NAMALWA (cell line): ENCODE data around the gene EPHA6.
"Not testable (repeated sequence)": the region's sequence is repeated elsewhere in the genome, so short reads cannot be mapped to it uniquely, and the experiment has no call there.

Experiments
- DNase-seq: peaks from one replicate; pipeline ENCODE4 v3.0.0-alpha.2; 2015; ENCODE audit warnings: low spot score

Gene EPHA6

GRCh38 chr3:96915445-96915844 is 101.1 kb downstream of the EPHA6 start:
- no peak for DNase-seq

- DNase-seq = no peak
Measured at GRCh38 chr3:96931119-96931862, 116.9 kb downstream of the EPHA6 start.

DNA sequence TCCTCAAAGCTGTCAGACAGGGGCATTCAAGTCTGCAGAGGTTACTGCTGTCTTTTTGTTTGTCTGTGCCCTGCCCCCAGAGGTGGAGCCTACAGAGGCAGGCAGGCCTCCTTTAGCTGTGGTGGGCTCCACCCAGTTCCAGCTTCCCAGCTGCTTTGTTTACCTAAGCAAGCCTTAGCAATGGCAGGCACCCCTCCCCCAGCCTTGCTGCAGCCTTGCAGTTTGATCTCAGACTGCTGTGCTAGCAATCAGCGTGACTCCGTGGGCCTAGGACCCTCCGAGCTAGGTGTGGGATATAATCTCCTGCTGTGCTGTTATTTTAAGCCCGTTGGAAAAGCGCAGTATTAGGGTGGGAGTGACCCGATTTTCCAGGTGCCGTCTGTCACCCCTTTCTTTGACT is 127.7 kb downstream of the EPHA6 start:
- not testable (repeated sequence) for DNase-seq

- no peak for DNase-seq
Measured at GRCh38 chr3:96958856-96959255, 144.5 kb downstream of the EPHA6 start.

DNA sequence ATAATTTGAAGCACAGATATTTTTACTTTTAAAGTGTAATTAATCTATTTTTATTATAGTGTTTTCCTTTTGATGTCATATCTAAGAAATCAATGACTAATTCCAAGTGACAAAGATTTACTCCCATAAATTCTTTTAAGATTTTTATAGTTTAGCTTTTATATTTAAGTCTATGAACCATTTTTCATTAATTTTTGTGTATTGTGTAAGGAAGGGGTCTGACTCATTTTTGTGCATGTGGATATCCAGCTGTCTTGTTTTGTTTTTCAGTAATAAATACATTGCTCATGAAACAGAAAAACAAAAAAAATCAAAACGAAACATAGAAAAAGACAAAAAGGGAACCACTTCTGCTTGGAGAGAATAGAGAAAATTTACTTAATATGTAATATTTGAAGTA is 145.1 kb downstream of the EPHA6 start:
- DNase-seq = no peak

- DNase-seq = no peak
Measured at GRCh38 chr3:96959901-96960641, 145.7 kb downstream of the EPHA6 start.

DNA sequence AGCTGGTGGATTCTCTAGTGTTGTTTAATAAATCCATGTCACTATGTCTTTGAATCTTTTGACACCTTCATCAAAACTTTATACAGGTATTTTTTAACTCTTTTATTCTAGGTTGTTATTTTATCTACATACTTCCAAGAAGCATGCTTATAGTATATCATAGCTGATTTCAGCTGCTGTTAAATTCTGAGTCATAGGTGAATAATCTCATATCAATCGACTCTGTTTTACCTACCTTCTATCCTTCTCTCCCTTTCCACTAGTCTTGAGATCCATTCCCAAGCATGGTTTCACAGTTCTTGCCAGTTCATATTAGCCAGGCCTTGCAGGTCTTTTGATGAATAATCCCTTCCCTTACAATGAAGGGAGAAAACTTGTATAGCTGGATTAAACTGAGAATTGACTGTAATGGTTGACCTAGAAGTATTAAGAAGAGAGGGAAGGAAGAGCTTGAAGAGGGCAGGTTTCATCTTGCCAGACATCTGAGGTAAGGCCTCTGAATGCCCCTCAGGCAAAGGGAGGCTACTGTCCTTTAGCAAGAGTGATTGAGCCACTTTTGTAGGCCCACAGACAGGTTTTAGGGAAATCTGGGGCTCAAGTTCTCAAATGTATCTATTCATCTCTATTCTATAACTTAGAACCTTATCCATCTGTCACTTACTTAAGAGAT is 146.4 kb downstream of the EPHA6 start:
- no peak for DNase-seq

DNA sequence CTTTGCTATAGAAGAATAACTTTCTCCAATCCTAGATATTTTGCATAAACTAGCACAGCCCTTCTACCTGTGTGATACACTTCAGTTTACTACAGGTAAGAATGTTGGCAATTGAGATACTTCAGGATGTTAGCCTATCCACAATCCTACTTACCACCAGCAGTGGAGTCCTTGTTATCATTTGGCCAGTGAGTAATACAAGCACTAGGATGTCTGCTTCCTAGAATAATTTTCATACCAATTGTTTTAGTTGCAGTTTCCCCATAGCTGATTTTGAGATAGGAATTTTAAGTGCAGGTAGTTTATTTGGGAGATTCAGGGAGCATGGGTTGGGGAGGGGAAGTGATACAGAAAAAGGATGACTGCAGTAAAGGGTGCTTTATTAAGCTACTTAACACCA is 147.2 kb downstream of the EPHA6 start:
- DNase-seq = no peak

GRCh38 chr3:96966181-96966929 is 152.0 kb downstream of the EPHA6 start:
- no peak for DNase-seq

DNA sequence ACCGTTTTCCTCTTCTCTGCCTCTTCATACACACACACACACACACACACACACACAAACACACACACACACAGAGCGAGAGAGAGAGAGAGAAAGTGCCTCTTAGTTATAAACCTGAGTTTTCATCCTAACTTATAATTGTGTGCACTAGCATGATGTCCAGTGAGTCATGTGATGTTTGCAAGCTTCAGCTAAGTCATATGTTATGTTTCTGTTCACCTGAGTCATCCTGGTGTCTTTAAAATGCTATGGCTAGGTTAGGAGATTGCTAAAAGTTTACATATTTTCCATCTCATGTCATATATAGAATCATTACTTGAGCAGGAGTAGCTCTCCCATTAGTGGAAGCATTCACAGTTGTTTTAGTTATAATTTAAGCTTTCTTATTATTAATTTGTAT is 155.8 kb downstream of the EPHA6 start:
- no peak for DNase-seq

GRCh38 chr3:96977671-96978070 is 163.3 kb downstream of the EPHA6 start:
- DNase-seq = no peak

DNA sequence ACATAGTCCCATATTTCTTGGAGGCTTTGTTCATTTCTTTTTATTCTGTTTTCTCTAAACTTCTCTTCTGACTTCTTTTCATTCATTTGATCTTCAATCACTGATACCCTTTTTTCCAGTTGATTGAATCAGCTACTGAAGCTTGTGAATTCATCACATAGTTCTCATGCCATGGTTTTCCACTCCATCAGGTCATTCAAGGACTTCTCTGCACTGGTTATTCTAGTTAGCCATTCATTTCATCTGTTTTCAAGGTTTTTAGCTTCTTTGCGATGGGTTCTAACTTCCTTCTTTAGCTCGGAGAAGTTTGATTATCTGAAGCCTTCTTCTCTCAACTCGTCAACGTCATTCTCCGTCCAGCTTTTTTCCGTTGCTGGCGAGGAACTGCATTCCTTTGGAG is 169.3 kb downstream of the EPHA6 start:
- DNase-seq = not testable (repeated sequence)

GRCh38 chr3:96986241-96986640 is 171.8 kb downstream of the EPHA6 start:
- DNase-seq = no peak

- DNase-seq = no peak
Measured at GRCh38 chr3:96991231-96991630, 176.8 kb downstream of the EPHA6 start.

- no peak for DNase-seq
Measured at GRCh38 chr3:96991800-96992365, 177.5 kb downstream of the EPHA6 start.

DNA sequence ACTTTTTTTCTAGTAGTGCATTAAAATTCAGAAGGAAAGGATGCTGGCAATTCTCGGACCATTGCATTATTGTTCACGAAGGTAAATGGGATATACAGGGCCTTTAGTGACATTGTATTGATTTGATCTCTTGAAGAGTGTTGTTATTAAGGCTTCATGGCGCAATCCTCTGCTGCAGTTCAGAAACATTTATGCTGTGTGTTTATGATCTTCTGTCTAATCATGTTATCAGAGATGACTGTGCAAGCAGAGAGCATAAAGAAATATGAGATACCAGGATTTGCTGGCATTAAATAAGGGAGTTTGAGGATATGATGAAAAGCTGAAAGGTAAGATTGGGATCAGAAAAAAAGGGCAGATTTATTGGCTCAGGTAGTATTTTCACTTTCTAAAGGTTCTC is 180.6 kb downstream of the EPHA6 start:
- DNase-seq = no peak

- peak; percentile 9 for DNase-seq
Measured at GRCh38 chr3:96996009-96996408, 181.6 kb downstream of the EPHA6 start.

- DNase-seq = no peak
Measured at GRCh38 chr3:97001611-97002010, 187.2 kb downstream of the EPHA6 start.

DNA sequence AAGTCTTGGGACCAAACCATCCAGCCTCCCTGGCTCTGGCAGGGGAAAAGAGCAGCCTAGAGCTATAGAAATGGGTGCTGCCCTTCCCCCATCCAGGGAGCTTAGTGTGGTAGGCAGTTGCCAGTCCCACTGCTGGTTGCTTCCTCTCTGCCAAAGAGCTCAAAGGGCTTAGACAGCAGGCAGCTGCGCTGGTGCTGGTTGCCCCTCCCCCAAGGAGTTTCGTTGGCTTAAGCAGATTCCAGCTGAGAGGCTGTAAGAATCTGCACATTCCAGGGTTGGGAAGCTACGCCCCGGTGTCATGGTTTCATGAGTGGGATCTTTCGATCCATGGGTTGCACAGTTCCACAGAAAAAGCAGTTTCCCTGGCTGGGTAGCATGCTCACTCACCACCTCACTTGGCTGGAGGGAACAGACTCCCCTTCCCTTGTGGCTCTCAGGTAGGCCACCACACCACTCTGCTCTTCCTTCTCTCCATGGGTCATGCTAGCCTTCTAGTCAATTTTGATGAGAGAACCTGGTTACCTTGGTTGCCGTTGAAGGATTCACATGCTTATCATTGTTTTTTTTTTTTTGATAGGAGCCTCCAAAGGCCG is 195.1 kb downstream of the EPHA6 start:
- DNase-seq = no peak

DNA sequence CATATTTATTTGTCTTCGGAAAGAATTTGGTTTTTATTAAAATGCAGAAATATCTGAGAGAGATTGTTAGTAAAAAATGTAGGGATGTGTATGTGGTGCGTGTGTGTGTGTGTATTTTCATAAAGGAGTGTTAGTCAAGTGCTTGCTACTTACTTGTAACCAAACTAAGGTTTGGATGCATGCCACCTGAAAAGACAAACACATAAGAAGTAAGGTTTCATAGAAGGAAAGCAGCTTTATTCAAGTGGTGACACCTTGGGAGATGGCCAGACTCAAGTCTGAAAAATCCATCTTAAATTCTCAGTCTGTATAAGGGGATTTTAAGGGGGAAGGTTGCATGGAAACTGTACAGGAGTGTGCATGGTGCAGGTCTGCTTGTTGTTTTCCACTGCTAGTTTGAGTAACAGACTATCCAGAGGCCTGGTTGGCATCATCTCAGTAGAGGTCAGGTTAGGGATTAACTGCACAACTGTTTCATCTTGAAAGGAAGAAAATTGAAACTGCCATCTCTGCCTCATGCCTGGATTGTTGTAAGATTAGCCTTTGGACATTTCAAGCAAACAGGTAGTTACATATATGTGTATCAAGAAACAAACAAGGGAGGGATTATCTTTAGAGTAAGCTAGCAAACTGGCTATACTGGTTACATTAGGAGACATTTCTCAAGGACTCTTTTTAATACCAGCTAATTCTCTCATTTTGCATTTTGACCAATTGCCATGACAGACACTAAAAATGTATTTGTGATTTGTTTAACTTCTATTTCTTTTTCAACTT is 196.7 kb downstream of the EPHA6 start:
- no peak for DNase-seq

- DNase-seq = no peak
Measured at GRCh38 chr3:97021778-97022177, 207.4 kb downstream of the EPHA6 start.
